Esophagus muscularis mucosa (tissue), 3 donors: ENCODE data around the gene IP6K3.

Experiments
- CTCF ChIP-seq, 3 experiments: fragments of 200-600 bp in 2 of 3; fragments of 450-650 bp in 1 of 3; sonication (generic) in 2 of 3; IDR thresholded peaks; one replicate each; pipeline ENCODE4 v1.5.1; 2017 to 2019; ENCODE audit warnings: antibody characterized with exemption in 3 of 3, mild to moderate bottlenecking in 2 of 3, moderate library complexity in 1 of 3
- EP300 ChIP-seq: sonication (generic); formaldehyde crosslinking; IDR thresholded peaks from one replicate; pipeline ENCODE4 v1.6.1; 2017; ENCODE audit warnings: antibody characterized with exemption

DNA sequence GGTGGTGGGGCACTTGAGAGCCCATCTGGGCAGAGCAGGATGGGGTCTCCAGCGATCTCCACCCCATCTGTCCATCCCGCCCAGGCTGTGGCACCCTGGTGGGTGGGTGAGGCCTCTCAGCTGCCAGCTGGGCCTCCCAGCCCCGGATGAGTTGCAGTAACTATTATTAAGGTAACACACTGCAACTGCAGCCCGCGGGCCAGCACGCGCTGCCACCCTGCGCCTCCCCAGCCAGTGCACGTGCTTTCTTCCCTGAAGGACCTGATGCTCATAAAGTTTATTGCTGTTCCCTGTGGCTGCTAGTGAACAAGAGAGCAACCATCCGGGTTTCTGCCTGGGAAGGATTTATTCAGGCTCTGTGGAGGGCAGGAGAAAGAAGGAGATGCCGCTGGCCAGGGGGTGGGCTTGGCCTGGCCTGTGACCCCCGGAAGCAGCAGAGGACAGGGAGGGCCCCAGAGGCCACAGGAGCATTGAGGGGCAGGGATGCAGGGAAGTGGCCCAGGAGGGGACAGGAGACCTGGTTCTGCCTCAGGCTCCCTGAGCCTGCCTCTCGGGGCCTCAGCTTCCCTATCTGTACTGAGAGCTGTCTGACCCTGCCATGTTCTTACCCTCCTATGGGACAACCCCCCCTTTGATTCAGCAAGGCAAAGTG lies 1.7 kb downstream of the IP6K3 start:
- TF ChIP-seq CTCF (IDR thresholded peaks at IDR 0.05) (no peak), EP300 (no peak)
